ENCODE results near the gene DNAL1.
"Not testable (repeated sequence)": the region's sequence is repeated elsewhere in the genome, so short reads cannot be mapped to it uniquely, and the experiment has no call there.

DNAL1 gene

GRCh38 chr14:73644531-73645247, at the start of gene DNAL1:
Gene DNAL1 (plus strand): TSS chr14:73644986. CDS start chr14:73645040, 54 bp downstream.
- peak; percentile 16 to 95 (median 86) for DNase-seq

- DNase-seq: no peak
Observed at GRCh38 chr14:73599499-73599898, 45.3 kb upstream of the DNAL1 start.

GRCh38 chr14:73602994-73603393, 41.8 kb upstream of the DNAL1 start:
- no peak for DNase-seq

GRCh38 chr14:73606271-73606670, 38.5 kb upstream of the DNAL1 start:
- DNase-seq: no peak

- no peak for DNase-seq
Observed at GRCh38 chr14:73607241-73607640, 37.5 kb upstream of the DNAL1 start.

- peak in 27 of 56 donors; percentile 2 to 66 (median 14) for DNase-seq
Observed at GRCh38 chr14:73610687-73611086, 34.1 kb upstream of the DNAL1 start.

GRCh38 chr14:73612339-73613045, 32.3 kb upstream of the DNAL1 start, which contains the start of gene ACOT6:
Gene ACOT6 (plus strand): TSS chr14:73612517. CDS start chr14:73612572, 55 bp downstream.
- DNase-seq: peak in 51 of 56 donors; percentile 1 to 83 (median 59)

GRCh38 chr14:73613046-73613383, 31.8 kb upstream of the DNAL1 start:
- peak in 2 of 56 donors; percentile 13 to 57 for DNase-seq

- no peak for DNase-seq
Observed at GRCh38 chr14:73613419-73613963, 31.3 kb upstream of the DNAL1 start.

GRCh38 chr14:73616831-73617230, 28.0 kb upstream of the DNAL1 start:
- no peak for DNase-seq

- no peak for DNase-seq
Observed at GRCh38 chr14:73619524-73619923, 25.3 kb upstream of the DNAL1 start.

GRCh38 chr14:73620268-73620667, 24.5 kb upstream of the DNAL1 start:
- no peak for DNase-seq

GRCh38 chr14:73623504-73624054, 21.2 kb upstream of the DNAL1 start:
- no peak for DNase-seq

- no peak for DNase-seq
Observed at GRCh38 chr14:73625706-73626105, 19.1 kb upstream of the DNAL1 start.

GRCh38 chr14:73627151-73627558, 17.6 kb upstream of the DNAL1 start:
- no peak for DNase-seq

- DNase-seq: no peak
Observed at GRCh38 chr14:73630009-73630780, 14.6 kb upstream of the DNAL1 start.

- peak in 50 of 56 donors; percentile 16 to 81 (median 51) for DNase-seq
Observed at GRCh38 chr14:73633116-73634010, 11.4 kb upstream of the DNAL1 start.

GRCh38 chr14:73634011-73634833, 10.6 kb upstream of the DNAL1 start:
- peak in 43 of 56 donors; percentile 1 to 75 (median 42) for DNase-seq

- DNase-seq: not testable (repeated sequence)
Observed at GRCh38 chr14:73636355-73636754, 8.4 kb upstream of the DNAL1 start.
